ENCODE measurements around the gene SNRPD2. TPM values are rescaled to one million over a fixed set of nuclear protein-coding genes. Genes with fewer than 3 reads are reported as not detected.
"Not testable (repeated sequence)": the region's sequence is repeated elsewhere in the genome, so short reads cannot be mapped to it uniquely, and the experiment has no call there.

Gene SNRPD2
- total RNA-seq, 1 experiment from 2014 or later, result 793 TPM

DNA sequence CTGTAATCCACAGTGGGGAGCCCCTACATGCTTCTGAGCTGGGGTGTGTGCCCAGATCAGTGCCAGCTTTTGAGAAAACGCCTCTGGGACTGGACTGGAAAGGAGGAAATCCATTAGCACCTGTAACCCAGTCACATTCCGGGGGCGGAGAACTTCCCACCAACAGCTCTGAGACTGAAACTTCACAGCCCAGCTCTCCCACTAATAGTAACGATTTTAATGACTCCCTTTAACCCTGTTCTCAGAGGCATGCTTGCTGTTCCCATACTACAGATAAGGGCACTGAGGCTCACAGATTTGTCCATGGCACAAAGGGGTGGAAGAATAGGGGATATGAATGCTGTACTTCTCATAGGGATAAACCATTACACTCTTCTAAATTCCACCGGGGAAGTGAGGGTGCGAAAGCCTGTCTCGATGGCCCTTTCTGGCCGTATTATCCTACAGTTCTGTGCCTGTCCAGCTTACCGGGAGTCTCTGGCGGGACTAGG lies 38.1 kb upstream of the SNRPD2 start:
- Histone ChIP-seq H2BK5ac (ENCODE audit: insufficient read length, low read length) (no peak overlapping the region), H3K56ac (ENCODE audit: insufficient read length, low read depth, low read length) (peak overlapping the region; percentile 20), H3K4ac (ENCODE audit: low read depth, low read length) (no peak overlapping the region), H4K20me1 (ENCODE audit: control insufficient read depth, insufficient read depth, insufficient read length) (no peaks in the 10 kb centered on the region), H2BK20ac (ENCODE audit: low read depth, low read length, poor library complexity, severe bottlenecking) (no peak overlapping the region), H3K4me1 (ENCODE audit: insufficient read depth, low read length) (no peaks in the 10 kb centered on the region), H3K27ac (ENCODE audit: insufficient read length, low read depth, low read length) (no peak overlapping the region), H2BK12ac (ENCODE audit: insufficient read length, low read depth, low read length) (no peak overlapping the region), H3K23me2 (ENCODE audit: insufficient read length, low read depth, low read length, poor library complexity, severe bottlenecking) (no peaks in the 10 kb centered on the region), H2BK15ac (ENCODE audit: low read depth, low read length) (no peak overlapping the region), H3K18ac (ENCODE audit: insufficient read length, low read depth, low read length) (no peak overlapping the region), H3K23ac (ENCODE audit: insufficient read length, low read depth, low read length) (no peak overlapping the region), H3K9ac (ENCODE audit: extremely low read depth, insufficient read length, low read length) (peak overlapping the region; percentile 76), H4K8ac (replicated peaks; ENCODE audit: insufficient read length, low read depth, low read length) (no peak overlapping the region), H3K14ac (ENCODE audit: insufficient read depth, low read length) (peak overlapping the region; percentile 79; the same call in 1 of the 2 replicates), H4K5ac (ENCODE audit: insufficient read length, low read depth, low read length) (no peak overlapping the region), H3K9me3 (ENCODE audit: control insufficient read depth, low read depth, low read length) (no peaks in the 10 kb centered on the region), H4K91ac (ENCODE audit: insufficient read length, low read depth, low read length) (no peak overlapping the region), H2AK5ac (ENCODE audit: insufficient read length, low read length) (no peak overlapping the region), H3T11ph (ENCODE audit: low read length) (no peak overlapping the region), H3K4me2 (ENCODE audit: insufficient read depth, insufficient read length, low read length) (peak overlapping the region; percentile 78), H2AFZ (ENCODE audit: low read length) (no peak overlapping the region), H3K79me2 (ENCODE audit: insufficient read depth, low read length) (peaks cover 4% of the 10 kb centered on the region; the same call in 1 of the 2 replicates), H3K79me1 (ENCODE audit: insufficient read depth, low read depth, low read length, poor library complexity, severe bottlenecking) (peaks cover 7% of the 10 kb centered on the region), H3K27me3 (ENCODE audit: insufficient read depth, low read length) (no peaks in the 10 kb centered on the region), H2BK120ac (ENCODE audit: low read depth, low read length, poor library complexity, severe bottlenecking) (no peak overlapping the region)
- H3K27ac Mint-ChIP-seq, result peak overlapping the region; percentile 33 to 98 (median 81); a peak in 5 of 7 replicates
- H3K36me3 Mint-ChIP-seq (ENCODE audit: insufficient read depth in 1 of 3, low read depth in 3 of 3), result peaks cover 0 to 2% (median 0%) of the 10 kb centered on the region in 3 experiments; a peak in 1 of 7 replicates
- TF ChIP-seq CTCF (conservative IDR thresholded peaks at IDR 0.05), result no peak
- DNase-seq, result no peak
- H3K9me3 Mint-ChIP-seq, result no peaks in the 10 kb centered on the region
- no peaks in the 10 kb centered on the region for H3K27me3 Mint-ChIP-seq (ENCODE audit: low read depth)
- WGBS (ENCODE audit: extremely low coverage, insufficient read length, low lambda C conversion rate), result no CpG with 5 or more reads among the region's 10 CpGs
- peak overlapping the region; percentile 96 to 97 for H3K4me3 Mint-ChIP-seq
- H3K4me1 Mint-ChIP-seq, result peaks cover 13 to 19% of the 10 kb centered on the region in 2 experiments

- H2BK12ac ChIP-seq (ENCODE audit: insufficient read length, low read depth, low read length); H2BK20ac ChIP-seq (ENCODE audit: low read depth, low read length, poor library complexity, severe bottlenecking); H4K5ac ChIP-seq (ENCODE audit: insufficient read length, low read depth, low read length); H3K4ac ChIP-seq (ENCODE audit: low read depth, low read length); H4K8ac ChIP-seq (replicated peaks; ENCODE audit: insufficient read length, low read depth, low read length); H2BK120ac ChIP-seq (ENCODE audit: low read depth, low read length, poor library complexity, severe bottlenecking); H3K23ac ChIP-seq (ENCODE audit: insufficient read length, low read depth, low read length); H2BK15ac ChIP-seq (ENCODE audit: low read depth, low read length); H3K79me1 ChIP-seq (ENCODE audit: insufficient read depth, low read depth, low read length, poor library complexity, severe bottlenecking); H3K4me2 ChIP-seq (ENCODE audit: insufficient read depth, insufficient read length, low read length); H3K23me2 ChIP-seq (ENCODE audit: insufficient read length, low read depth, low read length, poor library complexity, severe bottlenecking); H4K91ac ChIP-seq (ENCODE audit: insufficient read length, low read depth, low read length); DNase-seq; H3K27me3 ChIP-seq (ENCODE audit: insufficient read depth, low read length); H2AFZ ChIP-seq (ENCODE audit: low read length); H3K4me1 ChIP-seq (ENCODE audit: insufficient read depth, low read length); H3K9me3 Mint-ChIP-seq; H3K9me3 ChIP-seq (ENCODE audit: control insufficient read depth, low read depth, low read length); H4K20me1 ChIP-seq (ENCODE audit: control insufficient read depth, insufficient read depth, insufficient read length); H3K27ac ChIP-seq (ENCODE audit: insufficient read length, low read depth, low read length); H3T11ph ChIP-seq (ENCODE audit: low read length); H3K9ac ChIP-seq (ENCODE audit: extremely low read depth, insufficient read length, low read length); H3K36me3 Mint-ChIP-seq (ENCODE audit: insufficient read depth in 1 of 3, low read depth in 3 of 3); H2BK5ac ChIP-seq (ENCODE audit: insufficient read length, low read length); H3K79me2 ChIP-seq (ENCODE audit: insufficient read depth, low read length); H3K14ac ChIP-seq (ENCODE audit: insufficient read depth, low read length); H3K27ac Mint-ChIP-seq; H3K56ac ChIP-seq (ENCODE audit: insufficient read length, low read depth, low read length); H2AK5ac ChIP-seq (ENCODE audit: insufficient read length, low read length); H3K18ac ChIP-seq (ENCODE audit: insufficient read length, low read depth, low read length); H3K27me3 Mint-ChIP-seq (ENCODE audit: low read depth): not testable (repeated sequence)
- peak overlapping the region; percentile 15 to 54; a peak in 2 of 5 replicates for H3K4me3 Mint-ChIP-seq
- WGBS (ENCODE audit: extremely low coverage, insufficient read length, low lambda C conversion rate), result no CpG with 5 or more reads among the region's 18 CpGs
- H3K4me1 Mint-ChIP-seq, result peaks cover 13 to 19% of the 10 kb centered on the region in 2 experiments
Measured at GRCh38 chr19:45728683-45729082, 36.9 kb upstream of the SNRPD2 start.

Data from H9 (cell line).